T-helper 2 cell treated with Interferon-gamma antibody and Interleukin-4, amounts not matched to agents 5 μg/mL and 100 μg/mL, for 36 hours (primary cell): ENCODE measurements around the gene GALR3.

Experiments used
- DNase-seq: peaks from one replicate; pipeline ENCODE4 v3.0.0; 2021; ENCODE audit warnings: low spot score
- H3K27ac Mint-ChIP-seq: one replicate; pipeline ENCODE4 v1.8.0; 2021; ENCODE audit warnings: mild to moderate bottlenecking, mixed read lengths
- H3K27me3 Mint-ChIP-seq: one replicate; pipeline ENCODE4 v1.8.0; 2021; ENCODE audit warnings: low read depth, mixed read lengths
- H3K36me3 Mint-ChIP-seq: one replicate; pipeline ENCODE4 v1.8.0; 2021; ENCODE audit warnings: low read depth, mixed read lengths
- H3K4me1 Mint-ChIP-seq: one replicate; pipeline ENCODE4 v1.8.0; 2021; ENCODE audit warnings: low read depth, mixed read lengths
- H3K4me3 Mint-ChIP-seq: one replicate; pipeline ENCODE4 v1.8.0; 2022; ENCODE audit warnings: mild to moderate bottlenecking, moderate library complexity, mixed read lengths
- H3K9me3 Mint-ChIP-seq: one replicate; pipeline ENCODE4 v1.8.0; 2021; ENCODE audit warnings: mixed read lengths

GALR3 gene

GRCh38 chr22:37824674-37825641 is 1.8 kb downstream of the GALR3 start:
- DNase-seq: peak; percentile 23
- peaks cover 5% of the 10 kb centered on the region for H3K36me3 Mint-ChIP-seq
- no peak overlapping the region for H3K27ac Mint-ChIP-seq
- peak overlapping the region; percentile 73 for H3K4me3 Mint-ChIP-seq
- peaks cover 28% of the 10 kb centered on the region for H3K27me3 Mint-ChIP-seq
- H3K9me3 Mint-ChIP-seq: no peaks in the 10 kb centered on the region
- H3K4me1 Mint-ChIP-seq: peaks cover 5% of the 10 kb centered on the region

DNA sequence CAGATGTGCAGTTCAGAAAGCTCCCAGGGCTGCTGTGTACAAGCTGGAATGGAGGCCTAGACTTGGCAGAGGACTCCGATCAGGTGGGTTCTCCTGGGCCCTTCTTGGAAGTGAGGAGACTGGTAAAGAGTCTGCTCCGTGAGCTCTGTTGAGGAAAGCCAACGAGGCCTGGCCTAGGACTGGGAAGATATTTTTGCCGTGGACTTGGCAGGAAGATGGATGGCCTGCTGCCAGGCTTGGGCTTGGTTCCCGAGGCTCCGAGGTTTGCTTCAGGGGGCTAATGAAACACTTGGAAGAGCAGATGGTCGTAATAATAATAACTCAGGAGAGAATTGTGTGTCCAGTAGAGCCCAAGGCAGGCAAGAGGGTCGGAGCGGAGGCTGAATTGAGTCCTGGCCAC is 3.9 kb downstream of the GALR3 start:
- no peak for DNase-seq
- H3K9me3 Mint-ChIP-seq: no peaks in the 10 kb centered on the region
- H3K4me1 Mint-ChIP-seq: peaks cover 5% of the 10 kb centered on the region
- H3K4me3 Mint-ChIP-seq: no peak overlapping the region
- no peak overlapping the region for H3K27ac Mint-ChIP-seq
- peaks cover 11% of the 10 kb centered on the region for H3K36me3 Mint-ChIP-seq
- H3K27me3 Mint-ChIP-seq: peaks cover 17% of the 10 kb centered on the region

DNA sequence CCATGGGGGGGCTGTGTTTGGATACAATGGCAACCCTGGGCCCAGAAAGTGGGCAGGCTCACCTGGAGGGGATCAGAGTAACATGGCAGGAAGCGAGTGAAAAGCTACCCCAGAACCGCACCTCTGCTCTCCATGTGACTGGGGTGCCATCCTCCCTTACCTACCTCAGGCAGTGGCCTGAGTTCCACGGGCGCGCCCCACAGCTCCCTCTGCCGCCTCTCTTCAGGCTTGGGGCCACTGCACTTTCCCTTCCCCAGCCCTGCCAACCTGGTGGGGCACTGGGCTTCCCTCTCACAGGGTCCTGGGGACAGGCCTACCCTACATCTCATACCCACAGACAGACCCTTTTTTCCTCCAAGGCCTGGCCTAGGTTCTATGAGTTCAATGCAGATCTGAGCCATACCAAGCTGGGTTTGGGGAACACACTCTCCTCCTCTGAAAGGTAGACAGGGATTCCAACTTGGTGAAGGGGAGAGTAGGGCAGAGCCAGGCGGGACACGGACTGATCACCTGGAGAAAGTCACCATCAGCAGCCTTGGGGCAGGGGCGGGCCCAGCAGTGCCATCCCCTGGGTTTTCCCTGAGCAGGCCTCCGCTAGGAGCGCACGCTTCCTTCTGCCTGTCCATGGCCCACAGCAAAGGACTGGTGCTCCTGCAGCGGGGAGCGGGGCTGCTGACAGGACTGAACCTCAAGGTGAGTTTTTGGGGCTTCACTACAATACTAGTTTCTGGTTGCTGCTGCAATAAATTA is 7.1 kb downstream of the GALR3 start:
- peaks cover 2% of the 10 kb centered on the region for H3K27me3 Mint-ChIP-seq
- DNase-seq: no peak
- H3K27ac Mint-ChIP-seq: no peak overlapping the region
- H3K4me1 Mint-ChIP-seq: peaks cover 2% of the 10 kb centered on the region
- H3K36me3 Mint-ChIP-seq: peaks cover 19% of the 10 kb centered on the region
- H3K9me3 Mint-ChIP-seq: no peaks in the 10 kb centered on the region
- H3K4me3 Mint-ChIP-seq: no peak overlapping the region

DNA sequence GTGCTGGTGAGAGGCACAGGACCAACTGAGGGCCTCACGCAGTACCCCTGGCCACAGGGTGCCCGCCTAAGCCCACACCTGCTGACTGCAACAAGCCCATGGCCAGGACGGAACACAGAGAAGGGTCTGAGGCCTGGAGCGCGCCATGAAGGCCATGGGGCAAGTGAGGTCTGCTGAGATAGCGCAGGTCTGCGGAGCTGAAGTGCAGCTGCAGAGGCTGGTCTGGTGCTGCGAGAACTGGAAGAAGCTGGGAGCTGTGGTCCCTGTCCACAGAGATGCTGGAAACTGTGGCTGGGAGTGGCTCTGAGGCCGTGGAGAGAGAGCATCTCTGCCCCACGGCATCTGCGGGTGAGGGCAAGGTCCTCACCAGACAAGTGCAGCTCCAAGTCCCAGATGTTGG is 8.3 kb downstream of the GALR3 start:
- Mint-ChIP-seq H3K27me3 (no peaks in the 10 kb centered on the region), H3K36me3 (peaks cover 19% of the 10 kb centered on the region), H3K9me3 (no peaks in the 10 kb centered on the region), H3K4me3 (no peak overlapping the region), H3K4me1 (no peaks in the 10 kb centered on the region), H3K27ac (no peak overlapping the region)
- DNase-seq: no peak

GRCh38 chr22:37832022-37832857 is 9.1 kb downstream of the GALR3 start:
- Mint-ChIP-seq H3K4me1 (no peaks in the 10 kb centered on the region), H3K36me3 (peaks cover 23% of the 10 kb centered on the region), H3K27me3 (no peaks in the 10 kb centered on the region), H3K27ac (no peak overlapping the region), H3K4me3 (no peak overlapping the region), H3K9me3 (no peaks in the 10 kb centered on the region)
- no peak for DNase-seq

DNA sequence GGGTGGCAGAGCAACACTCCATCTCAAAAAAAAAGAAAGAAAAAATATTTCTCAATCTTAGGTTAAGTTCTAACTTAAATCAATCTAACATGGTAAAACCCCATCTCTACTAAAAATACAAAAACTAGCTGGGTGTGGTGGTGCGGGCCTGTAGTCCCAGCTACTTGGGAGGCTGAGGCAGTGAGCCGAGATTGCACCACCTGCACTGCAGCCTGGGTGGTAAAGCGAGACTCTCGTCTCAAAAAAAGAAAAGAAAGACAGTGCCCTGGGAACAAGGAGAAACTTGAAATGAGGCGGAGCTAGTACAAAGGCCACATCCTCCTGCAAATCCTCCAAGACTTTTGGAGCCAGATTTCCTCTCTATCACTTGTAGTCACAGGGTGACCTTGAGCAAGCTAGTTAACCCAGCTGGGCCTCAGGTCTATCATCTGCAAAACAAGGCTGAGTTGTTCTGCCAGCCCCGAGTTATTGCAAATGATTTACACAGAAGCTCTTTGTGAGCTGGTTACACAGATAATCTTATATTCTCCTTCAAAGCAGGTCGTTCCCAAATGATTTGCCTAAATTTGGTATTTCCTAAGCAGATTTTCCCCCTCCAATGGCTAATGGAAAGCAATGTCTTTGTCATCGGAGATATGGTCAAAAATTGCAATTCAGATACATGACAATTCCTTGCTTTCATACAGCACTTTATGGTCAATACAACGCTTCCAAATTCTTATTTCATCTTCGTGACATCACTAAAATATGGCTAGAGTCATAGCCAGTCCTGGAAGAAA is 19.0 kb downstream of the GALR3 start:
- H3K9me3 Mint-ChIP-seq: peaks cover 3% of the 10 kb centered on the region
- H3K4me3 Mint-ChIP-seq: peak overlapping the region; percentile 74
- H3K27ac Mint-ChIP-seq: no peak overlapping the region
- no peaks in the 10 kb centered on the region for H3K27me3 Mint-ChIP-seq
- peaks cover 23% of the 10 kb centered on the region for H3K36me3 Mint-ChIP-seq
- peaks cover 12% of the 10 kb centered on the region for H3K4me1 Mint-ChIP-seq
- no peak for DNase-seq

- Mint-ChIP-seq H3K9me3 (peaks cover 3% of the 10 kb centered on the region), H3K36me3 (peaks cover 20% of the 10 kb centered on the region), H3K27me3 (no peaks in the 10 kb centered on the region), H3K27ac (peak overlapping the region; percentile 88), H3K4me1 (peaks cover 22% of the 10 kb centered on the region), H3K4me3 (peak overlapping the region; percentile 90)
- peak; percentile 63 for DNase-seq
Observed at GRCh38 chr22:37843741-37844089, 20.5 kb downstream of the GALR3 start.

DNA sequence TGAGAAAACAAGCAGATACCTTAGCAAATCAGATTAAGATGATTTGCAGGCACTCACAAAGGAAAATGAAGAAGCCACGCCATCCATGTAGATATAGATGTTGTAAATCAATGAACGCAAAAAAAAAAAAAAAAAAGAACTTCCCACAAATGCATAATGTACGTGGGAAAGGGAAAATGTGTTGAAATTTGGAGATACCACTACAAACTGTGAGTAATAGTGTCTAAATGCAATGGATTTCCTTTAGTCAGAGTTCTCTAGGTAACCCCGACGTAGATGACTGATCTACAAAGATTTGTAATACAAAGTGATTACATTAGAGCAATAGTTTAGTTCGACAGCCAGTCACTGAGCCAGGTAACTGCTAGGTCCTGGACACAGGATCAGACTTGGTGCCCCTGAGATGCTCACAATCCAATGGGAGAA is 21.7 kb downstream of the GALR3 start:
- H3K4me3 Mint-ChIP-seq: peak overlapping the region; percentile 80
- peaks cover 25% of the 10 kb centered on the region for H3K36me3 Mint-ChIP-seq
- peaks cover 27% of the 10 kb centered on the region for H3K4me1 Mint-ChIP-seq
- no peaks in the 10 kb centered on the region for H3K27me3 Mint-ChIP-seq
- DNase-seq: no peak
- H3K27ac Mint-ChIP-seq: peak overlapping the region; percentile 77
- H3K9me3 Mint-ChIP-seq: peaks cover 3% of the 10 kb centered on the region

DNA sequence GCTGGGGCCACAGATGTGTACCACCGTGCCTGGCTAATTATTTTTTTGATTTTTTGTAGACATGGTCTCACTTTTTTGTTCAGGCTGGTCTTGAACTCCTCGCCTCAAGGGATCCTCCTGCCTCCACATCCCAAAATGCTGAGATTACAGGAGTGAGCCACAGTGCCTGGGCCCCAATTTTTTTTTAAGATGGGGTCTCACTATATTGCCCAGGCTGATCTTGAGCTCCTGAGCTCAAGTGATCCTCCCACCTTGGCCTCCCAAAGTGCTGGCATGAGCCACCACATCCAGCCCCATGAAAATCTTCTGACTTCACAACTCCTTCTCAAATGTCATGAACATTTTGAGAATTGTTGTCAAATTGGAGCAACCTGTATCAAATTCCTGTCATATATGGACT is 23.3 kb downstream of the GALR3 start:
- peaks cover 3% of the 10 kb centered on the region for H3K9me3 Mint-ChIP-seq
- peaks cover 35% of the 10 kb centered on the region for H3K36me3 Mint-ChIP-seq
- H3K27ac Mint-ChIP-seq: no peak overlapping the region
- peaks cover 36% of the 10 kb centered on the region for H3K4me1 Mint-ChIP-seq
- H3K27me3 Mint-ChIP-seq: no peaks in the 10 kb centered on the region
- no peak for DNase-seq
- peak overlapping the region; percentile 15 for H3K4me3 Mint-ChIP-seq

- H3K27ac Mint-ChIP-seq: peak overlapping the region; percentile 97
- H3K4me3 Mint-ChIP-seq: peak overlapping the region; percentile 97
- DNase-seq: no peak
- peaks cover 45% of the 10 kb centered on the region for H3K36me3 Mint-ChIP-seq
- H3K4me1 Mint-ChIP-seq: peaks cover 29% of the 10 kb centered on the region
- peaks cover 3% of the 10 kb centered on the region for H3K9me3 Mint-ChIP-seq
- H3K27me3 Mint-ChIP-seq: no peaks in the 10 kb centered on the region
Observed at GRCh38 chr22:37848587-37849088, 25.5 kb downstream of the GALR3 start.

GRCh38 chr22:37849089-37849751 is 26.0 kb downstream of the GALR3 start, which contains the start of gene EIF3L:
Gene EIF3L, plus strand, starts transcription at chr22:37849419. Its CDS starts 31 bp downstream, at chr22:37849450.
- Mint-ChIP-seq H3K4me3 (peak within 1 kb of the TSS; percentile 97), H3K4me1 (peaks cover 32% of the 10 kb centered on the region), H3K27ac (peak within 1 kb of the TSS; percentile 97), H3K27me3 (no peaks in the 10 kb centered on the region), H3K36me3 (peaks cover 49% of the 10 kb centered on the region), H3K9me3 (peaks cover 3% of the 10 kb centered on the region)
- DNase-seq: peak; percentile 92

DNA sequence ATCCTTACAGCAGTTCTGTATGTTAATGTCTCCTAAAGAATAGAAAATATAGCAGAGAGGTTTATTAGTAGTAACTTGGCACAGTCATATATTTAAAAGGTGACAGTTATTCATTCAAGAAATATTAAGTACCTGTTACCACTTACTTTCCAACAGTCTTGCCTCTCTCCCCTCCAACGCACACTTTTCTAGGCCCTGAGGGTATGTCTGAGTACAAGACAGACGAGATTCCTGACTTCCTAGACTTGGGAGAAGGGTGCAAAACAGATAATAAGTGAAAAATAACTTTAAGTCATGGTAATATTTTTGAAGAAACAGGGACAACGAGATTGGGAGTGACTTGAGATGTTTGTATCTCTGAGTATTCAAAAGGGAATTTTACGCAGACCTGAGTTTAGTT is 27.6 kb downstream of the GALR3 start:
- Mint-ChIP-seq H3K27ac (peak overlapping the region; percentile 26), H3K27me3 (no peaks in the 10 kb centered on the region), H3K4me3 (peak overlapping the region; percentile 60), H3K36me3 (peaks cover 57% of the 10 kb centered on the region), H3K9me3 (no peaks in the 10 kb centered on the region), H3K4me1 (peaks cover 35% of the 10 kb centered on the region)
- DNase-seq: no peak
